ENCODE measurements around the gene SCN9A. TPM values are rescaled to one million over a fixed set of nuclear protein-coding genes. Genes with fewer than 3 reads are reported as not detected.
A peak's percentile ranks its signal among the peaks of the same experiment; 100 is the strongest.

The SCN9A gene
- total and polyA plus RNA-seq, 4 donors: 1.5 to 46.4 (median 7.2) TPM

DNA sequence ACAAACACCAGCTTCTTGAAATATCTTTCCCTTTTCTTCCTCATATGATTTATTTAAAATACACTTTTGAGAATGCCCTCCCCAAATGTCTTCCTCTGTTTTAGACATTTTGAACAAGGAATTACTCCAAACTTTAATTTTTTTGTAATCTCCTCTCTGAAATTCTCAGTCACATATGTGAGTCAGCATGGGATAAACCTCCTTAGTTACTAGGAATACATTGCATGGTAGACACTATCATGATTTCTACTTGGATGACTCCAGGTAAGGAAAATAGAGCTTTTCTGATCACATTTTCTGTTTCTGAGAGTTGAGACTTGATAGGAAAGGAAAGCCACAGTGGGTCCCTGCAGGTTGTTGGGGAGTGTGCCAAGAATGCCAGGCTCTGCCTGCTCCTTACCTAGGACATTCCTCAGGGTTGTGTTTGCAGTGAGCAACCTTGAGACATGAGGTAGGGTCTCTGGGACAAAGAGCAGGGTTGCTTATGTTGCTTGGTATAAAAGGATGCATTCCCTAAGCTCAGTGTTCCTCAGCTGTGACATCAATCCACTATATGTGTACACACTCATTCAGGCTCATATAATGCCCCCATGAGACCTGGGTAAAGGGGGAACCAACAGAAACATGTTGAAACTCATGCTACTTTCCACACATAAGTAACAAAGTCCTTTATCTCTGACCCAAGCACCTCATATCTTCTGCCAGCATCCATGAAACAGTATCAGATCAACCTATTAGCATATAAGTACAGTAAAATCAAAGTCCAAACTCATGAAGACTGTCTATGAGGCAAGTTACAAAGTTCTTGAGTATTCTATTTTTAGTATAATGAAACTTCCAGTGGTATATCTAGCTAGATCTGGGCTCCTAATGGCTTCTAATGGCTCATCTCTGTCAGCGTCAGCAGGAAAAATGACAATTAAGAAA, 135.1 kb downstream of the SCN9A start:
- TF ChIP-seq, protein P1, sequence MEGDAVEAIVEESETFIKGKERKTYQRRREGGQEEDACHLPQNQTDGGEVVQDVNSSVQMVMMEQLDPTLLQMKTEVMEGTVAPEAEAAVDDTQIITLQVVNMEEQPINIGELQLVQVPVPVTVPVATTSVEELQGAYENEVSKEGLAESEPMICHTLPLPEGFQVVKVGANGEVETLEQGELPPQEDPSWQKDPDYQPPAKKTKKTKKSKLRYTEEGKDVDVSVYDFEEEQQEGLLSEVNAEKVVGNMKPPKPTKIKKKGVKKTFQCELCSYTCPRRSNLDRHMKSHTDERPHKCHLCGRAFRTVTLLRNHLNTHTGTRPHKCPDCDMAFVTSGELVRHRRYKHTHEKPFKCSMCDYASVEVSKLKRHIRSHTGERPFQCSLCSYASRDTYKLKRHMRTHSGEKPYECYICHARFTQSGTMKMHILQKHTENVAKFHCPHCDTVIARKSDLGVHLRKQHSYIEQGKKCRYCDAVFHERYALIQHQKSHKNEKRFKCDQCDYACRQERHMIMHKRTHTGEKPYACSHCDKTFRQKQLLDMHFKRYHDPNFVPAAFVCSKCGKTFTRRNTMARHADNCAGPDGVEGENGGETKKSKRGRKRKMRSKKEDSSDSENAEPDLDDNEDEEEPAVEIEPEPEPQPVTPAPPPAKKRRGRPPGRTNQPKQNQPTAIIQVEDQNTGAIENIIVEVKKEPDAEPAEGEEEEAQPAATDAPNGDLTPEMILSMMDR (IDR thresholded peaks at IDR 0.05; ENCODE audit: control extremely low read depth, extremely low read depth): no peak
- no peak overlapping the region for H3K9ac ChIP-seq (ENCODE audit: insufficient read depth in 1 of 2, low read length in 2 of 2)
- 98% methylated on average over 1 of the region's 1 CpG for WGBS, 2 donors
- DNase-seq (no peak), ATAC-seq (ENCODE audit: insufficient read depth, low FRiP score) (no peak)
- H3K36me3 ChIP-seq (ENCODE audit: control insufficient read depth in 4 of 4, insufficient read depth in 4 of 4, low read length in 4 of 4): no peaks in the 10 kb centered on the region
- no peaks in the 10 kb centered on the region for H3K27me3 ChIP-seq (ENCODE audit: control insufficient read depth in 3 of 3, insufficient read depth in 3 of 3, low read length in 2 of 3)
- no peaks in the 10 kb centered on the region for H3K4me1 ChIP-seq (ENCODE audit: control insufficient read depth in 5 of 5, insufficient read depth in 5 of 5, low read length in 5 of 5)
- H3K4me3 ChIP-seq: no peak overlapping the region
- H3K27ac ChIP-seq (ENCODE audit: low read depth in 1 of 2, low read length in 1 of 2): no peak overlapping the region
- H3K9me3 ChIP-seq (ENCODE audit: control insufficient read depth in 4 of 4, insufficient read depth in 3 of 4, low read length in 3 of 4): no peaks in the 10 kb centered on the region

DNA sequence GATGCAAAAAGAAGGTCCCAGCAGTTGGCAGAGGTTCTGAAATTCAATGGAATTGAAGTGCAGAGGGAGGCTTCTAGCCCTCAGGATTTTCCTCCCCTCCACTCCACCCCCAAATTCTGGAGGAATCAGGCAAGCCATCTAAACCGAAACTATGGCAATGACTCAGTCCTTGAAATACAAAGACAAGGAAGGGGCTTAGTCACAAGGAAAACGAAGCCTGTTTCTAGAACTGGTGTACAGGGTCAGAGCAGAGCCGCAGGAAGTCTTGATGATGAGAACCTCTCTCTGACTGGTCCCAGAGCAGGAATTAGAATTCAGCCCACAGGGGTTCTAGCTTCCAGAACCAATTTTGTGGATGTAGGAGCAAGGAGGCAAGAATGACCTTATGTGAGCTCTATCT, 136.2 kb downstream of the SCN9A start:
- TF ChIP-seq, protein P1 (IDR thresholded peaks at IDR 0.05; ENCODE audit: control extremely low read depth, extremely low read depth): no peak
- Histone ChIP-seq H3K27me3 (ENCODE audit: control insufficient read depth in 3 of 3, insufficient read depth in 3 of 3, low read length in 2 of 3) (no peaks in the 10 kb centered on the region), H3K36me3 (ENCODE audit: control insufficient read depth in 4 of 4, insufficient read depth in 4 of 4, low read length in 4 of 4) (no peaks in the 10 kb centered on the region), H3K9ac (ENCODE audit: insufficient read depth in 1 of 2, low read length in 2 of 2) (no peak overlapping the region), H3K4me1 (ENCODE audit: control insufficient read depth in 5 of 5, insufficient read depth in 5 of 5, low read length in 5 of 5) (no peaks in the 10 kb centered on the region), H3K4me3 (no peak overlapping the region), H3K9me3 (ENCODE audit: control insufficient read depth in 4 of 4, insufficient read depth in 3 of 4, low read length in 3 of 4) (no peaks in the 10 kb centered on the region), H3K27ac (ENCODE audit: low read depth in 1 of 2, low read length in 1 of 2) (no peak overlapping the region)
- no peak for DNase-seq
- ATAC-seq (ENCODE audit: insufficient read depth, low FRiP score): no peak
- WGBS, 2 donors: 83 to 91% methylated on average over 3 of the region's 3 CpGs

DNA sequence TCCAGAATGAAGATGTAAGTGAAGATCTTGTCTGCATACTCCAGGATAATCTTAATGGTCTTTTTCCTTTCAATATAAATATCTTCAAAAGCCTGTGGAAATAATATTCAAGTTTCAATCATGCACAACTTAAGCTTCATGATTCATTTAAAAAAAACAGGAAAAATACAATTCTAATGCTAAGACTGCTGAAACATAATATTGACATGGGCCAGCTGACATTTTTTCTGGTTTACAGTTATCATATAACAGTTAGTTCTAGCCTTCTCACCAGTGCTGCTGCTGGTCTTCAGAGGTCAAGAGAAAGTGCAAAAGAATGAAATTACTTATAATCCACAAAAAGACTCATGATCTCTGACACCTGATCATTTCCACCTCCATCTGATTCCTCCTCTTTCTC, 137.6 kb downstream of the SCN9A start:
- H3K27ac ChIP-seq (ENCODE audit: low read depth in 1 of 2, low read length in 1 of 2): no peak overlapping the region
- H3K27me3 ChIP-seq (ENCODE audit: control insufficient read depth in 3 of 3, insufficient read depth in 3 of 3, low read length in 2 of 3): no peaks in the 10 kb centered on the region
- no peaks in the 10 kb centered on the region for H3K36me3 ChIP-seq (ENCODE audit: control insufficient read depth in 4 of 4, insufficient read depth in 4 of 4, low read length in 4 of 4)
- H3K4me1 ChIP-seq (ENCODE audit: control insufficient read depth in 5 of 5, insufficient read depth in 5 of 5, low read length in 5 of 5): no peaks in the 10 kb centered on the region
- TF ChIP-seq, protein P1 (IDR thresholded peaks at IDR 0.05; ENCODE audit: control extremely low read depth, extremely low read depth): no peak
- ATAC-seq (ENCODE audit: insufficient read depth, low FRiP score): no peak
- no peaks in the 10 kb centered on the region for H3K9me3 ChIP-seq (ENCODE audit: control insufficient read depth in 4 of 4, insufficient read depth in 3 of 4, low read length in 3 of 4)
- DNase-seq: peak in 1 of 3 donors; percentile 8
- H3K9ac ChIP-seq (ENCODE audit: insufficient read depth in 1 of 2, low read length in 2 of 2): no peak overlapping the region
- no peak overlapping the region for H3K4me3 ChIP-seq

All from lung (tissue), 12 donors.